Karpas-422 (cell line): Measurements from ENCODE around the gene PODNL1. TPM values are rescaled to one million over a fixed set of nuclear protein-coding genes. Genes with fewer than 3 reads are reported as not detected.

Experiments used
- DNase-seq: peaks from one replicate; pipeline ENCODE4 v3.0.0-alpha.2; 2015
- H2AFZ ChIP-seq: fragments of 200-600 bp; sonication (generic); 2 replicates; pipeline ENCODE4 v1.6.1; 2014; ENCODE audit warnings: antibody characterized with exemption, low read length, mixed read lengths
- H3K27ac ChIP-seq: fragments of 200-600 bp; sonication (generic); 2 replicates; pipeline ENCODE4 v1.5.1; 2014; ENCODE audit warnings: mild to moderate bottlenecking, low read length, moderate library complexity
- H3K27me3 ChIP-seq: fragments of 200-600 bp; sonication (generic); 2 replicates; pipeline ENCODE4 v1.6.1; 2014; ENCODE audit warnings: low read length, mixed read lengths
- H3K36me3 ChIP-seq: fragments of 200-600 bp; sonication (generic); 2 replicates; pipeline ENCODE4 v1.6.1; 2014; ENCODE audit warnings: low read length, mixed read lengths; ENCODE audit not compliant: insufficient read depth
- H3K4me1 ChIP-seq: fragments of 200-600 bp; sonication (generic); 2 replicates; pipeline ENCODE4 v1.6.1; 2014; ENCODE audit warnings: mild to moderate bottlenecking, low read length, mixed read lengths
- H3K4me2 ChIP-seq: fragments of 200-600 bp; sonication (generic); 2 replicates; pipeline ENCODE4 v1.6.1; 2014; ENCODE audit warnings: low read length, low read depth, mild to moderate bottlenecking; ENCODE audit not compliant: poor library complexity, severe bottlenecking
- H3K4me3 ChIP-seq: fragments of 200-600 bp; sonication (generic); 2 replicates; pipeline ENCODE4 v1.5.1; 2014; ENCODE audit warnings: mild to moderate bottlenecking, antibody characterized with exemption, low read length, mixed read lengths
- H3K79me2 ChIP-seq: fragments of 200-600 bp; sonication (generic); 2 replicates; pipeline ENCODE4 v1.6.1; 2014; ENCODE audit warnings: mild to moderate bottlenecking, low read length, mixed read lengths
- H3K9ac ChIP-seq: fragments of 200-600 bp; sonication (generic); 2 replicates; pipeline ENCODE4 v1.6.0; 2014; ENCODE audit warnings: low read length
- H3K9me2 ChIP-seq: fragments of 200-600 bp; sonication (generic), shearing (Covaris generic); replicated peaks from 2 replicates; pipeline ENCODE4 v1.6.0; 2014; ENCODE audit warnings: mild to moderate bottlenecking, low read length, moderate library complexity; ENCODE audit not compliant: insufficient read depth
- H3K9me3 ChIP-seq: fragments of 300-700, 200-600 bp; sonication (generic); 2 replicates; pipeline ENCODE4 v1.6.1; 2014; ENCODE audit warnings: low read length, mixed read lengths
- H4K20me1 ChIP-seq: fragments of 200-600 bp; sonication (generic); 2 replicates; pipeline ENCODE4 v1.6.1; 2014; ENCODE audit warnings: mild to moderate bottlenecking, antibody characterized with exemption, low read length, low read depth; ENCODE audit not compliant: insufficient read depth
- total RNA-seq: library from RNA; depleted of rRNA; stranded (reverse); fragments of >200 nt; shearing (Covaris generic); gene quantifications from 2 replicates; pipeline ENCODE4 v1.2.3, GENCODE V29; 2014; ENCODE audit warnings: low replicate concordance; rRNA removed

Gene PODNL1
- not detected in 2 replicates for total RNA-seq

GRCh38 chr19:13938301-13939064, at the start of gene PODNL1:
Gene PODNL1, minus strand, starts transcription at chr19:13938417. Its CDS starts 236 bp downstream, at chr19:13938181.
- Histone ChIP-seq H4K20me1 (no peaks in the 10 kb centered on the region), H3K4me1 (no peaks in the 10 kb centered on the region), H3K79me2 (no peaks in the 10 kb centered on the region), H3K9me2 (no peaks in the 10 kb centered on the region), H3K9ac (no peak within 1 kb of the TSS), H3K9me3 (no peaks in the 10 kb centered on the region), H3K36me3 (no peaks in the 10 kb centered on the region), H3K4me2 (no peak within 1 kb of the TSS), H2AFZ (no peak within 1 kb of the TSS), H3K4me3 (no peak within 1 kb of the TSS), H3K27me3 (no peaks in the 10 kb centered on the region), H3K27ac (no peak within 1 kb of the TSS)
- no peak for DNase-seq

GRCh38 chr19:13987101-13987890, 49.1 kb upstream of the PODNL1 start:
- Histone ChIP-seq H4K20me1 (no peaks in the 10 kb centered on the region), H3K79me2 (peaks cover 11% of the 10 kb centered on the region), H2AFZ (no peak overlapping the region), H3K4me3 (peak overlapping the region; percentile 69), H3K4me2 (peak overlapping the region; percentile 91), H3K9me3 (no peaks in the 10 kb centered on the region), H3K9ac (peak overlapping the region; percentile 85), H3K27ac (peak overlapping the region; percentile 96), H3K36me3 (peaks cover 2% of the 10 kb centered on the region; the same call in 1 of the 2 replicates), H3K4me1 (peaks cover 49% of the 10 kb centered on the region), H3K27me3 (no peaks in the 10 kb centered on the region), H3K9me2 (no peaks in the 10 kb centered on the region)
- no peak for DNase-seq

- Histone ChIP-seq H3K9ac (peak overlapping the region; percentile 85), H3K9me3 (no peaks in the 10 kb centered on the region), H3K9me2 (no peaks in the 10 kb centered on the region), H3K36me3 (no peaks in the 10 kb centered on the region), H3K27me3 (no peaks in the 10 kb centered on the region), H4K20me1 (no peaks in the 10 kb centered on the region), H3K27ac (peak overlapping the region; percentile 96), H3K4me2 (peak overlapping the region; percentile 91), H3K4me1 (peaks cover 48% of the 10 kb centered on the region), H2AFZ (peak overlapping the region; percentile 27; the same call in 1 of the 2 replicates), H3K79me2 (peaks cover 11% of the 10 kb centered on the region), H3K4me3 (peak overlapping the region; percentile 69)
- DNase-seq: peak; percentile 98
Observed at GRCh38 chr19:13986348-13986904, 48.2 kb upstream of the PODNL1 start.

- peak; percentile 92 for DNase-seq
- peak overlapping the region; percentile 96 for H3K27ac ChIP-seq
- H3K4me3 ChIP-seq: peak overlapping the region; percentile 69
- peaks cover 11% of the 10 kb centered on the region for H3K79me2 ChIP-seq
- no peaks in the 10 kb centered on the region for H4K20me1 ChIP-seq
- no peaks in the 10 kb centered on the region for H3K27me3 ChIP-seq
- H3K36me3 ChIP-seq: no peaks in the 10 kb centered on the region
- no peaks in the 10 kb centered on the region for H3K9me2 ChIP-seq
- peak overlapping the region; percentile 91 for H3K4me2 ChIP-seq
- H3K9me3 ChIP-seq: no peaks in the 10 kb centered on the region
- H3K9ac ChIP-seq: peak overlapping the region; percentile 85
- peaks cover 48% of the 10 kb centered on the region for H3K4me1 ChIP-seq
- H2AFZ ChIP-seq: peak overlapping the region; percentile 56; the same call in 1 of the 2 replicates
Observed at GRCh38 chr19:13985771-13986347, 47.6 kb upstream of the PODNL1 start.

GRCh38 chr19:13984875-13985741, 46.9 kb upstream of the PODNL1 start:
- peaks cover 11% of the 10 kb centered on the region for H3K79me2 ChIP-seq
- H3K27me3 ChIP-seq: no peaks in the 10 kb centered on the region
- H3K4me1 ChIP-seq: peaks cover 52% of the 10 kb centered on the region
- no peaks in the 10 kb centered on the region for H3K36me3 ChIP-seq
- peak overlapping the region; percentile 85 for H3K9ac ChIP-seq
- peak overlapping the region; percentile 96 for H3K27ac ChIP-seq
- H3K9me3 ChIP-seq: no peaks in the 10 kb centered on the region
- peak overlapping the region; percentile 91 for H3K4me2 ChIP-seq
- H2AFZ ChIP-seq: peak overlapping the region; percentile 56; the same call in 1 of the 2 replicates
- H4K20me1 ChIP-seq: no peaks in the 10 kb centered on the region
- peak overlapping the region; percentile 69 for H3K4me3 ChIP-seq
- H3K9me2 ChIP-seq: no peaks in the 10 kb centered on the region
- peak; percentile 78 for DNase-seq

GRCh38 chr19:13984186-13984585, 46.0 kb upstream of the PODNL1 start:
- Histone ChIP-seq H3K4me1 (peaks cover 61% of the 10 kb centered on the region), H3K9ac (peak overlapping the region; percentile 26; the same call in 1 of the 2 replicates), H3K4me3 (no peak overlapping the region; the same call in 1 of the 2 replicates), H3K79me2 (peaks cover 11% of the 10 kb centered on the region), H3K4me2 (no peak overlapping the region), H3K27ac (peak overlapping the region; percentile 96), H4K20me1 (no peaks in the 10 kb centered on the region), H3K9me2 (no peaks in the 10 kb centered on the region), H3K36me3 (no peaks in the 10 kb centered on the region), H2AFZ (no peak overlapping the region), H3K9me3 (no peaks in the 10 kb centered on the region), H3K27me3 (no peaks in the 10 kb centered on the region)
- DNase-seq: no peak

GRCh38 chr19:13983213-13983889, 45.1 kb upstream of the PODNL1 start:
- Histone ChIP-seq H3K4me2 (no peak overlapping the region), H3K9me2 (no peaks in the 10 kb centered on the region), H3K27me3 (no peaks in the 10 kb centered on the region), H4K20me1 (no peaks in the 10 kb centered on the region), H3K27ac (peak overlapping the region; percentile 60), H3K79me2 (peaks cover 11% of the 10 kb centered on the region), H3K4me1 (peaks cover 64% of the 10 kb centered on the region), H3K4me3 (no peak overlapping the region), H3K9ac (peak overlapping the region; percentile 30), H3K36me3 (no peaks in the 10 kb centered on the region), H3K9me3 (no peaks in the 10 kb centered on the region), H2AFZ (no peak overlapping the region)
- DNase-seq: no peak
